ENCODE data around the gene ANTXR2.

DNA sequence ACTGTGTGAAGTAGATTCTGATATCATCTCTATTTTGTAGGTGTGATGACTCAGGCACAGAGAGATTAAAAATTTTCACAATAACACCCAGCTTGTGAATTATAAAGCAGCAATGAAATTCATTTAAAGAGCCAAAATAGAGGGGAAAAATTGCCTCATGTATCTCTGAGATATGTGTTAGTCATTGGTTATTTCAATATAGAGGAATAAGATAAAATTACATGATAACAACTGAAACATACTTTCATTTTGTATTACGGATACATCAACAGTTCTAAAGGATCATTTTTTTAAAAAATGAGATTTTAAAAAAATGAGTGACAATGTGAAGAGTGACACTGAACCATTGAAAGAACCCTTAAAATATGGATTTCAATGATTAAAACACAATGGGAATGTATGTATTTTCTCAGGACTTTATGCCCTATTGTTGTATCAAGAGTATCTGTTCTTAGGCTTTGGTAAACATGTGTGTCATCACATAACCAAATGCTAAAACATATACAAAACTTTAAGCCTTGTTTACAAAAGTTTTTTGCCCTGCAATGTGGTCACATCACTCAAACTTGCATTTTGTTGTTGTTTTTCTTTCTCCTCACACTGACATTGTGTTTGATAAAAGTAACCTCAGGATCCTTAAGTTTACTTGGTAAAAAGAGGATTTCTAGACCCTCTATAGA, 221.3 kb downstream of the ANTXR2 start:
- TF ChIP-seq, protein P1, sequence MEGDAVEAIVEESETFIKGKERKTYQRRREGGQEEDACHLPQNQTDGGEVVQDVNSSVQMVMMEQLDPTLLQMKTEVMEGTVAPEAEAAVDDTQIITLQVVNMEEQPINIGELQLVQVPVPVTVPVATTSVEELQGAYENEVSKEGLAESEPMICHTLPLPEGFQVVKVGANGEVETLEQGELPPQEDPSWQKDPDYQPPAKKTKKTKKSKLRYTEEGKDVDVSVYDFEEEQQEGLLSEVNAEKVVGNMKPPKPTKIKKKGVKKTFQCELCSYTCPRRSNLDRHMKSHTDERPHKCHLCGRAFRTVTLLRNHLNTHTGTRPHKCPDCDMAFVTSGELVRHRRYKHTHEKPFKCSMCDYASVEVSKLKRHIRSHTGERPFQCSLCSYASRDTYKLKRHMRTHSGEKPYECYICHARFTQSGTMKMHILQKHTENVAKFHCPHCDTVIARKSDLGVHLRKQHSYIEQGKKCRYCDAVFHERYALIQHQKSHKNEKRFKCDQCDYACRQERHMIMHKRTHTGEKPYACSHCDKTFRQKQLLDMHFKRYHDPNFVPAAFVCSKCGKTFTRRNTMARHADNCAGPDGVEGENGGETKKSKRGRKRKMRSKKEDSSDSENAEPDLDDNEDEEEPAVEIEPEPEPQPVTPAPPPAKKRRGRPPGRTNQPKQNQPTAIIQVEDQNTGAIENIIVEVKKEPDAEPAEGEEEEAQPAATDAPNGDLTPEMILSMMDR (IDR thresholded peaks at IDR 0.05; ENCODE audit: low read depth, low read length), result no peak
- TF ChIP-seq POLR2A (IDR thresholded peaks at IDR 0.05; ENCODE audit: extremely low read depth, insufficient read length), result no peak
